Suppressor macrophage treated with lipopolysaccharide for 4 hours (primary cell): Measurements from ENCODE around the gene CTCFL.
"Not testable (repeated sequence)": the region's sequence is repeated elsewhere in the genome, so short reads cannot be mapped to it uniquely, and the experiment has no call there.

ENCODE experiments used
- DNase-seq: peaks from one replicate; pipeline ENCODE4 v3.0.0-alpha.2; 2020

CTCFL gene

GRCh38 chr20:57536120-57536708 lies 11.3 kb upstream of the CTCFL start:
- DNase-seq, result no peak

- DNase-seq, result no peak
Observed at GRCh38 chr20:57535297-57535696, 10.4 kb upstream of the CTCFL start.

- DNase-seq, result no peak
Observed at GRCh38 chr20:57532104-57532503, 7.2 kb upstream of the CTCFL start.

DNA sequence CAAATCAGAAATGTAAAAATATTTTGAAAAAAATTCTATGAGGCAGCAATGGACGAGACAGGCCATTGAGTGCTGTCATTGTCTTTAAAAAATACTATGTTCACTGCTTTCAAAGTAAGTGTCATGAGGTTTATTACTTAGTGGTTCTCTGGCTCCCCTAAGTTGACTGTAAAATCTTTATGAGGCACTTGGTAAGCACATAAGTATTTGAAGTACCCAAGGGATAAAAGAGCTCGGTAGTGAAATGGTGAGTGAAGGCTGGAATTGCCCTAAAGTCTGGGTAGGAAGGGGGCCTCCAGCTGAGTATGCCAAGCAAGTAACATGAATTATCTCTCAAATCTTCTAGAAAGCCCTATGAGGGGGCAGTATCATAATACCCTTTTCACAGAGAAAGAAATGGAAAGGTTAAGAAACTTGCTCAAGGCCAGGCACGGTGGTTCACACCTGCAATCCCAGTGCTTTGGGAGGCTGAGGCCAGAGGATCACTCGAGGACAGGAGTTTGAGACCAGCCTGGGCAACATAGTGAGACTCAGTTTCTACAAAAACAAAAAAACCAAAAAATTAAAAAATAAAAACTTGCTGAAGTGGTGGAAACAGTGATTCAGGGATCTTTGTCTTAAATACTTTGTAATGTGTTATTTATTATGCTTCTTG lies 5.5 kb upstream of the CTCFL start:
- DNase-seq, result no peak

GRCh38 chr20:57529810-57530209 lies 4.9 kb upstream of the CTCFL start:
- no peak for DNase-seq

- no peak for DNase-seq
Observed at GRCh38 chr20:57529160-57529585, 4.2 kb upstream of the CTCFL start.

DNA sequence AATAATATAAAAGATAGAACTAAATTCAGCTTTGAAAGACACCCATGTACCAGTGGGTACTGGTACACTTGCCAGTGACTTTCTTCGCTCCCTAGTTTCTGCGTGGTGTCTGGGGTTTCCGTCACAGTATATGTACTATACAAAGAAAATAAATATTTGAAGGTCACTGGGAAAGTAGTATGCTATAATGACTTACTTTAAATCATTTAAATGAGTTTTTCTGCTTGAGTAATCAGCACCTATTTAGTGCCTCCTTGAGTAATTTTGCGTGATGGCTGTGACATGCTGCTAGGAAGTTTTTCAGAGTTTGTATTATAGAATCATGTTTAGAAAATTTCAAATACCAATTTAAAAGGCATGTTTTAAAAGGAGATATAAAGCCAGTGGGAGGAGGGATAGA lies 3.2 kb upstream of the CTCFL start:
- DNase-seq, result no peak

DNA sequence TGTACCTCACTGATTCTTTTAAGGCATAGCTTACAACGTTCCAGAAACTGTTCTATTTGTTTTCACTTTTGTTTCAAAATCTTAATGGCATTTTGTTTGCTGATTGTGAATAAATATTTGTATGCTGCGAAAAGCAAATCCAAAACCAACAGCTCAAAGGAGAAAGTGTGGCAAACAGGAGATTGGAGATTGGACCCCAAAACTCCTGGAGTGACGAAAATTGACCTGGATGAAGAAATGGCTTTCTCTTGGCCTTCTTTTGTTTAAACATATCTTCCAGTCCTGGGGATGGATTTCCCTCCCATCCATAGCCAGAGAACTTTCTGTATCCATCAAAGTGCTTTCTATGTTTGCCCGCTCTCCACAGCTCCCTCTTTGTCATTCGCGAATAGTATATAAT lies 2.8 kb upstream of the CTCFL start:
- no peak for DNase-seq

GRCh38 chr20:57526885-57527460 lies 2.0 kb upstream of the CTCFL start:
- DNase-seq, result no peak

DNA sequence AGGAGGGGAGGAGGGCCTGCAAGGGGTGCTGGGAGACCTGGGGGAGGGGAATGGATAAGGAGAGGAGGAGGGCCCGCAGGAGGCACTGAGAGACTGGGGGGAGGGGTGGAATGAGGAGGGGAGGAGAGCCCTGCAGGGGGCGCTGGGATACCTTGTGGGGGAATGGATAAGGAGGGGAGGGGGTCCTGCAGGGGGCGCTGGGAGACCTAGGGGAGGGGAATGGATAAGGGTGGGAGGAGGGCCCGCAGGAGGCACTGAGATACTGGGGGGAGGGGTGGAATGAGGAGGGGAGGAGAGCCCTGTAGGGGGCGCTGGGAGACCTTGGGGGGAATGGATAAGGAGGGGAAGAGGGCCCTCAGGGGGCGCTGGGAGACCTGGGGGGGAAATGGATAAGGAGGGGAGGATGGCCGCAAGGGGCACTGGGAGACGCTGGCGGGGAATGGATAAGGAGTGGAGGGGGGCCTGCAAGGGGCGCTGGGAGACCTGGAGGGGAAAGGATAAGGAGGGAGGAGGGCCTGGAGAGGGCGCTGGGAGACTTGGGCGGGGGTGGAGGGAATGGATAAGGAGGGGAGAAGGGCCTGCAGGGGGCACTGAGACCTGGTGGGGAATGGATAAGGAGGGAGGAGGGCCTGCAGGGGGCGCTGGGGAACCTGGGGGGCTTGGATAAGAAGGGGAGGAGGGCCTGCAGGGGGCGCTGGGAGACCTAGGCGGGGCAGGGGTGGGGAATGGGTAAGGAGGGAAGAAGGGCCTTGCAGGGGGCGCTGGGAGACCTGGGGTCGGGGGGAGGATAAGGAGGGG lies 1.3 kb upstream of the CTCFL start:
- no peak for DNase-seq

GRCh38 chr20:57525328-57526086 lies 567 bp upstream of the CTCFL start:
- no peak for DNase-seq

DNA sequence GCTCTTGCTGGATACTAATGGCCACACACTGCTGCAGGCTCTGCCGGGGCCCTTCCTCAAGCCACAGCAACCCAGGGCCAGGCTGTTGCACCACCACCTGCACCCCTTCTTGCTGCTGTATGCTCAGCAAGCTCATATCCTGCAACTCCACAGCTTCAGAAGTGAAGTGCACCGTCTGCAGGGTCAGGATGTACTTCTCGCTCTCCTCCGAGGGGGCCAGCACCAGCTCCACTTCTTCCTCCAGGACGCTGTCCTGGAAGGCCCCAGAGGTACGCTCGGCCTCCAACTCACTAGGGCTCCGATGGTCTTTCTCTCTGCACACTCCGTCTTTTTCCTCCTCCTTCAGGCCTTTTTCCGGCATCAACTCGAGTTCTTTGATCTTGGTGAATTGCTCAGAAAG lies 1.2 kb downstream of the CTCFL start:
- no peak for DNase-seq

GRCh38 chr20:57522380-57523140 lies 2.4 kb downstream of the CTCFL start:
- no peak for DNase-seq

GRCh38 chr20:57517904-57518303 lies 7.0 kb downstream of the CTCFL start:
- no peak for DNase-seq

DNA sequence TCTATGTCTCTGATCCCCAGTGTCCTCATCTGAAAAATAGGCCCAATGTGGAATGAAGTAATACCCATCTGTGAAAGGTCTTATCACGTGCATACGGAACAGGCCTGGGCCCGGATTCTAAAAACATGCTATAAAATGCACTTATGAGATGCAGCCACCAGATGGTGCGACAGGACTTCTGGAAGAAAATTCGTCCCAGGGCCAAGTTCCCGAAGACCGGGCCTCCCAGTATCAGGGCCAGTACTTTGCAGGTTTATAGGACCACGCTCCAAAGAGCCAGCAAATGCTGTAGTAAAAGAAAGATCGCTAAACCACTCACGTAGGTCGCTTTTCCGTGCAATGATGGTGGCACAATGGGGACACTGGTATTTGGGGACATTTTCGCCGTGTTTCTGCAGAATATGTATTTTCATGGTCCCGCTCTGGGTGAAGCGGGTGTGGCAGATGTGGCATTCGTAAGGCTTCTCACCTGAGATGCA lies 10.6 kb downstream of the CTCFL start:
- peak; percentile 74 for DNase-seq

DNA sequence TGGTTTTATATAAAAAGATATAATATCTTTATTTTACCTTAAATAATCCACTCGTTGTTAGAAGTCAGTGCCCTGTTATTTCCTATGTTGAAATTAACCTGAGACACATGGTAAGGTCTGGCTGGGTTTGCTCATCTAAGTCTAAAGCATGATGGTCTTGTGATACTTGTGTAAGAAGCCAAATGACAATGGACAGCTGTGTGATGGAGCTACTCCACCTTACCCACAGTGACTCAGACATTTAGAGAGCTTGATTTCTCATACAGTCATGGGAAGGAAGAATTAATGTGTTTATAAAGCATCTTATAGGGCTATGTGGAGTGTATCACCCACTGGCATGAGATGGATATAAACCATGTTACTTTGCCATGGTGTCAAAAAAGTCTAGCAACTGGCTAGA lies 11.7 kb downstream of the CTCFL start:
- no peak for DNase-seq

DNA sequence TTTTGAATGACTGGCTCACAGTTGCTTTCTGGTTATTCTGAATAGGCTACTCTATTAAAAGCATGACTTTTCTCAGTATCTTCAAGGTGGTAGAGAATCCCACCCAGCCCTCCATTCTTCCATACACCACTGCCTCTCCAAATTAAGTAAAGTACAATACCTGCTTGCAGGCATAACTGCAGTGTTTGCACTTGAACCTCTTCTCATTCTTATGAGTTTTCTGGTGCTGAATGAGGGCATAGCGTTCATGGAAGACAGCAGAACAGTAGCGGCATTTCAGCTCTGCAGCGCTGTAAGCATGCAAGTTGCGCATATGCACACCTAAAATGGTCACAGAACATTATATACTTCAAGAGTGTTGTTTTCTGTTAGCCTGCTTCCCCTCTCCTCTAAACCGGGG lies 12.5 kb downstream of the CTCFL start:
- DNase-seq, result no peak

DNA sequence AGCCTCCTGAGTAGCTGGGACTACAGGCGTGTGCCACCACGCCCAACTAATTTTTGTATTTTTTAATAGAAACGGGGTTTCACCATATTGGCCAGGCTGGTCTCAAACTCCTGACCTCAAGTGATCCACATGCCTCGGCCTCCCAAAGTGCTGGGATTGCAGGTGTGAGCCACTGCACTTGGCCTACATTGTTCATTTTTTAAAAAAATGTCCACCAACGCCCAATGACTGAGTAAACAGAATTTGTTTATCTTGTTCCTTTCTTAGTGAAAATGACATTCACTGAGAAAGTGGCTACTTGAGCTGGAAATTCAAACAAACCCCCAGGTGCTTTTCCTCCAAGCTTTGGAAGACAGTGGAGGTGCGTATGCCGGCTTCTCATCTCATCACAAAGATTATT lies 13.2 kb downstream of the CTCFL start:
- DNase-seq, result not testable (repeated sequence)

DNA sequence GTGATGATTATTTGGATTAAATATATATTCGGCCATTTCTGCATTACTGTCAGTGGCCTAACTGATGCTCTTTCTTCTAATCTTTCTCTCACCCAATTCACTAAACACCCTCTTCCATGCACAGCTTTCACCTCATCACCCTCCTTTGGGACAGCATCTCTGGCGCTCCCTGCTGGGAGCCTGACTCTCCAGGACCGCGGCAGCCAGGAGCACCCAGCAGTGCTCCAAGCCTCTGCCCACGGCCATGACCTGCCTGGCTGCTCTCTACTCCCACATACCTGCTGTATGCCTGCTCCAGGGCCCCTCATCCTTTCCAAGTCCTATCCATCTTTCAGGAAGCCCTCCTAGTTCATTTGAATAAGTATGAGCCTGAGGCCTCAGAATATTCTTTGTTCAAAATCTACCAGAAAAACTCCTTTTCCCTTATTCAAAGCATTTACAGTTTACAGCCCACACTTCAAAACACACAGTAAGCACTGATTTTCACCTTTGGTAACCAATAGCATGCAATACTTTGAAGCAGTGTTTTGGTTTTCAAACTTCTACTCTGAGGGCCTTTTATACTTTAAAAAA lies 15.2 kb downstream of the CTCFL start:
- DNase-seq, result peak; percentile 35

- no peak for DNase-seq
Observed at GRCh38 chr20:57508831-57509230, 16.1 kb downstream of the CTCFL start.

GRCh38 chr20:57508381-57508780 lies 16.6 kb downstream of the CTCFL start:
- DNase-seq, result no peak

GRCh38 chr20:57507477-57507876 lies 17.5 kb downstream of the CTCFL start:
- DNase-seq, result no peak
